WI38 (cell line): ENCODE data around the gene ATAT1.
A peak's percentile ranks its signal among the peaks of the same experiment; 100 is the strongest.

ENCODE experiments used
- H3K4me3 ChIP-seq: 2 replicates; pipeline ENCODE4 v1.5.1; 2011; ENCODE audit warnings: low read depth, mild to moderate bottlenecking, control low read depth, low read length
- CTCF ChIP-seq: IDR thresholded peaks from 2 replicates; pipeline ENCODE4 v1.5.1; 2012; ENCODE audit warnings: low read depth, mild to moderate bottlenecking, control low read depth, low read length

Gene ATAT1

GRCh38 chr6:30676660-30677285 lies 50.1 kb downstream of the ATAT1 start:
- H3K4me3 ChIP-seq: no peak overlapping the region
- TF ChIP-seq CTCF: no peak

GRCh38 chr6:30678964-30679726 lies 52.5 kb downstream of the ATAT1 start:
- H3K4me3 ChIP-seq: peak overlapping the region; percentile 36
- TF ChIP-seq CTCF: peak; percentile 88

- peak overlapping the region; percentile 36 for H3K4me3 ChIP-seq
- TF ChIP-seq CTCF: no peak
Measured at GRCh38 chr6:30679765-30680535, 53.3 kb downstream of the ATAT1 start.

GRCh38 chr6:30681766-30682142 lies 55.1 kb downstream of the ATAT1 start:
- peak overlapping the region; percentile 77 for H3K4me3 ChIP-seq

GRCh38 chr6:30682143-30683117 lies 55.8 kb downstream of the ATAT1 start:
- peak overlapping the region; percentile 77 for H3K4me3 ChIP-seq
- no peak for TF ChIP-seq CTCF

More at GRCh38 chr6:30681766-30682142, 55.1 kb downstream of the ATAT1 start:
- no peak for TF ChIP-seq CTCF

GRCh38 chr6:30683183-30683979 lies 56.7 kb downstream of the ATAT1 start:
- TF ChIP-seq CTCF: no peak
- peak overlapping the region; percentile 77 for H3K4me3 ChIP-seq
